Measurements from ENCODE around the gene SLC14A1.
A peak's percentile ranks its signal among the peaks of the same experiment; 100 is the strongest.
"Not testable (repeated sequence)": the region's sequence is repeated elsewhere in the genome, so short reads cannot be mapped to it uniquely, and the experiment has no call there.

Gene SLC14A1

DNA sequence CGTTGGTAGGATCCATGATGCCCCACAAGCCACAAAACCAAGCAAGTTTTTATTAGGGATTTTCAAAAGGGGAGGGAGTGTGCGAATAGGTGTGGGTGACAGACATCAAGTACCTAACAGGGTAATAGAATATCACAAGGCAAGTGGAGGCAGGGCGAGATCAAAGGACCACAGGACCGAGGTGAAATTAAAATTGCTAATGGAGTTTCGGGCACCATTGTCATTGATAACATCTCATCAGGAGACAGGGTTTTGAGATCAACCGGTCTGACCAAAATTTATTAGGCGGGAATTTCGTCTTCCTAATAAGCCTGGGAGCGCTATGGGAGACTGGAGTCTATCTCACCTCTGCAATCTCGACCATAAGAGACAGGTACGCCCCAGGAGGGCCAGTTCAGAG, 33.7 kb downstream of the SLC14A1 start:
- not testable (repeated sequence) for DNase-seq (ENCODE audit: low spot score)

DNA sequence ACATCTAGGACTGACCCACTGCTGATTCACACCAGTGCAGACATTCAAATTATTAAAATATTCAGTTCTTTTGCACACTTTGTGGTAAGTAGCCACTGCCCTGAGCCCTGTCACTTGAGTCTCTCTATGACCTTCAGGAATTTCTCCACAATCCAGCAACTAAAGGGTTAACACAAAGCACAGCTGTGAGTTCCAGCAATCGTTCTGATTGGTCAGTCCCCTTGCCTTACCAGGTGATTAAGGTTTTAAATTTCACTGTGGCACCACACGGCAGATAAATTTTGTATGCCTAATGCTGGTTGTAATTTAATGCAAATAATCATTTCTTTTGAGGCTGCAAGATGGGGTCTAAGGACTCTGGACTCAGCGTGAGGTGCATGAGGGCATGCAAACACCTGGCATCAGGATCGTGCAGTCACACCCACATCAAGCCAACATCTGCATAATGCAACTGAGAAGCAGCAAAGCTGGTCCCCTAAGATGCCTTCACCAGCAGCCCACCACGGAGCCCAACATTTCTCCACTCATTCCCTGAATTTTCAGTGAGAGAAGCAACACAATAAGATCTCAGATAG, 36.6 kb downstream of the SLC14A1 start:
- DNase-seq (ENCODE audit: low spot score): no peak

DNA sequence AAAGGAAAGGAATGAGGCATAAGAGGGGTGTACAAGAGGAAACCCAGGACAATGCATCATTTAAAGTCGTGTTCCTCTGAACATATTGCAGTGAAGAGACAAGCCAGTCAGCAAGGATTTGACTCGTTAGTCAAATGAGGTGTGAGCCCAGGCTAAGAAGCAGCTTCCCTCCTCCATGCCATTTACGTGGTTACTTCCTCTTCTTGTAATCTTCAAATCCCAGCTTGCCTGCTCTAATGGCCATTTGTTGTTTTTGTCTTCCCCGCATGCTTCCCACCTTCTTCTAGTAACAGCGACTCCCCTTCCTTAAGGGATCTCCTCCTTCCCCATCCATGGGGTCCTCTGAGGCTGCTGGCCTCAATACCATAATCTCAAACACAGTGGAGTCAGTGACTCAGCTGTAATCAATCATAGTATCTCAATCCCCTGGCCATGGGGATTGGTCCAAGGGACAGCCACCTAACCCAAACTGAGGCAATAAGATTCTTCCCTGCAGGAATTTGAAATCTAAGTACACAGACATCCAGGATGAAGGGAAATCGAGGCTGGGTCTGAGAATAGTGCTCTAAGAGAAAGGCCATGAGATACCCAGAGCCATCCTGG, 37.6 kb downstream of the SLC14A1 start:
- DNase-seq (ENCODE audit: low spot score): no peak

DNA sequence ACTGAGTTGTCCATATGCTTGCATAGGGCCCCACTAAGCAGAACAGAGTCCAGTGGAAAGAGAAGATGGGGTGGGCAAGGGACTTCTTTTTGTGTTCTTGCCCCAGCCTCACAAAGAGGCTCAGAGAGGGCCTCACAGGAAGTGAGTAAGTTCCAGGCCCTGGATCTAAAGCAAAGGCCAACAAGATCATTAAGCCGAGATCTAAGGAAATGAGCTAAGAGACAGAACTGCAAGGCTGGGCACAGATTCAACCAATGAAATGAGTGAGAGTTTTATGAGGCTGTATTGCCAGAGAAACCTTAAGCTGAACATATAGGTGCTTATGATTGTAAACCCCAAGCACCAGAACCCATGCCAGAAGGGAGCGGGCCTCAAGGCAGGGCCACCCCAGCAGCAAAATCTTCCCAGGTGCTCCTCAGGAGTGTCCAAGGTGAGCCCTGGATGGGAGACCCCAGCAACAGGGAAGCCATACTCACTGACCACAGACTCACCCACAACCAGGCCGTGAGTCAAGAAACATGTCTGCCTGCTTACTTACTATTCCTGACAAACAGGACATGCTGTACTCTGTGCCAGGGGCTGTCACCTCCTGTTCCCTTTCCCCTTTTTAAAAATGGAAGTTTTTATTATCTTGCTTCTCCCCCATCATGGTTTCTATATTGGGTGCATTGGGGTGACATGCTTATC, 40.2 kb downstream of the SLC14A1 start:
- DNase-seq (ENCODE audit: low spot score): peak; percentile 7

DNA sequence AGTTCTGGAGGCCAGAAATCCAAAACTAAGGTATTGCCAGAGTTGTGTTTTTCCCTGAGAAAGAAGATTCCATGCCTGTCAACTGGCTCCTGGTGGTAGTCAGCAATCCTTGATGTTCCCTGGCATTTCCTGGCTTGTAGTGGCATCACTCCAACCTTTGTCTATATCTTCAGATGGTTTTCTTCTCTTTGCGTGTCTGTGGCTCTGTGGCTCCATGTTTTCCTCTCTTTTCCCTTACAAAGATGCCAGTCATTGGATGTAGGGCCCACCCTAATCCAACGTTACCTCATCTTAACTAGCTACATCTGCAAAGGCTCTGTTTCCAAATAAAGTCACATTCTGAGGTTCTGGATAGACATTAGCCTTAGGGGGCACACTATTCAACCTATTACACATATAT, 41.8 kb downstream of the SLC14A1 start:
- no peak for DNase-seq (ENCODE audit: low spot score)

DNA sequence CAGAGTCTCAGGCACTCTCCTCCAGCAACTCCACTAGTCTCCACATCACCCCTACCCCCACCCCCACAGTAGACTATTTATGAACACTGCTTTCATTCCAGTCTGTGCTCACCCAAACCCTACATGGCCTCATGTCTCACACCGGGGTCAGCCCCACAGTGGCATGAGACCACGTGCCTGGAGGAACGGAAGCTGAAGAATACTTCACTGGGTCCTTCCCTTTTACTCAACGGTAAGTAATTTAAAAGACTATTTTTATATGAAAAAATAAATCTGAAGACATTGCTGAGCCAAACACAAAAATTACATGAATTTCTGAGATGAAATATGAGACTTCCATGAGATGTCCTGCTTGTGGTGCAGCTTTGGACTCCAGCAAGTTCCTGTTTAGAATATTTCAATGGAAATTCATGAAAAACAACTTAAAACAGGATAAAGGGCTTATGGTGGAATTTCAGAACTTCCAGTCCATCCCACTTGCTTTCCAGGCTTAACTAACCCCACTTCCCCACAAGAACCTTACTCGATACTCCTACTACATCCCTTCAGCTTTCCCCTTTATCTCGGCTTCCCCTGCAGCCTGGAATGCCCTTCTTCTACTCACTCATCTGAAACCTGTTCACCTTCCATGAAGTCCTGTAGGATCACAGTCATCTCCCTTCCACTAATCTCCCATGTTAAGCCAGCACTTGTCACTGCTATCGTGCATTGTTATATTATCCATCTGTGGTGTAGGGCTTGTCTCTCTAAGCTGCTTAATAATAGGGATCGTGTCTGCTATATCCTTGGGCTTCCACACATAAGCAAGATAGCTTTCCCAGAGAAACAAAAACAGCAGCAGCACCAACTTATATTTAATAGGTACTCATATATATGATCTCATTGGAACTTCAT, 47.9 kb downstream of the SLC14A1 start:
- no peak for DNase-seq (ENCODE audit: low spot score)

DNA sequence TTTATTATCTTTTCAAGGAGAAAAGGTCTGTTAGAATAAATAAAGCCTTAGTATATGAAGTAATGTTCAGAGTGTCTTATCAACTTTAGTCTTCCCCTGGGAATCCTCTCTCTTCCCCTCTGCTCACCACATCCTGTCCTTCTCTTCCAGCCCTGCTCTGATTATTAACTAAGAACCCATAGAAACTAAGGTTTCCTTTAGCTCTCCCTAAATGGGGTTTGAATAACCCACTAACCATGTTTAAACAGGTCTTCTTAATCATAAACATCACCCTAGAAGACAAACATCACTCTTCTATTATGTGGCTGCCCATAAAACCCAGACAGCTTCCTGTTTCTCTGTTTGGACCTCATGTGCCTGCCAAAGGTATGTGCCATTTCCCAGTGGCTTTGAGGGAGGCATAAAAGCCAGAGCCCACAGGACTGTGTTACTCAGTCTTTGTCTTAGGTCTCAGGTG, 50.1 kb downstream of the SLC14A1 start:
- DNase-seq (ENCODE audit: low spot score): no peak

DNA sequence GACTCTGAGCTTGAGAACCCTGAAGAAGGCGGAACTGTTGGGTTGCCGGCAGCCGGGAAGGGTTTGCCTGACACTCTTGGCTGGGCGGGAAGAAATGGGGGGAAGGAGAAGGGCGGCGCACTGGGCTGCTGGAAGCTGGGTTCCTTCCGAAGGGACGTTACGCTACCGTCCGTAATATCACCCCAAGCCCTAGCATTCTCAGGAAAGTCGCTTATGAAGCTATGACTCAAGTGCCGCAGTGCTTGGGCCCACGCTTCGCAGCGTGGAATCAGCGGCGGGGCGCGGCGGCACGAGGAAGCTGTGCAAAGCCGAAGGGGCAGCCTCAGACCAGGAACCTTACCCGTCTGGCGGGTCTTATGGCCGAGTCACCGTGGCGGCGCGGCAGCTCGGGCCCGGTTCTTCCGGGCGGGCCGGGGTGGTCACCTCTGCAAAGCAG, 51.3 kb downstream of the SLC14A1 start:
- no peak for DNase-seq (ENCODE audit: low spot score)

DNA sequence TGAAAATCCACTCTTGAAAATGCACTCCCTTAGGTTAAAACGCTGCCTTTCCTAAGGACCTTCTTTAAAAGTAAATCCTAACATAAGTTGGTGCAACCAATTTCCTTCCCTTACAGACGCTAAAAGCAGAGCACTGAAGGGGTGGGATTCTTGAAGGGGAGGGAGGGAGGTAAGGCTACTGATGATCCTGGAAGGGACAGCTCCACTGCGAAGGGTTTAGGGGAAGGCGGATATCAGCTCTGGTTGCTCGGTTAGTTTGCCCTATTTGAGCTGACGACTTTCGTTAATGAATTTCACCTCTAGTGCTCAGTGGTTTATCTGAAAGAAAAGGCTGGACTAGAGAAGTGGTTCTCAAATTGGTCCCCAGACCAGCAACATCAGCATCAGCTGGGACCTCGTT, 51.8 kb downstream of the SLC14A1 start:
- no peak for DNase-seq (ENCODE audit: low spot score)

DNA sequence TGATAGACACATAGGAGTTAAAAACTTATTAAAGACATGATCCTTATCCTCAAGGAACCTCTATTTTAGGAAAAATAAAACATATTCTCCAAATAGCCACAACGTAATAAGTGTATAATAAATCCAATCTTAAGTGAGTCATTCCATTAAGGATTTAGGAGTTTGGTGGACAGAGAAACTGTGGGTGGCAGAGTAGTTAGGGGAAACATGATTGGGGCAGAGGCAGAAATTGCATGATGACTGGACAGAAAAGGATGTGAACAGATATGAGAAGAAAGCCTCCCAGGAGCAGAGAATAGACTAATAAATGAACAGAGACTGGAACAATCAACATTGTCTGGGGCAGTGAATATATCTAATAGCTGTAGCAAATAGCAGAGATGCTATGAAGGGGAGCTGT, 53.4 kb downstream of the SLC14A1 start:
- DNase-seq (ENCODE audit: low spot score): no peak

DNA sequence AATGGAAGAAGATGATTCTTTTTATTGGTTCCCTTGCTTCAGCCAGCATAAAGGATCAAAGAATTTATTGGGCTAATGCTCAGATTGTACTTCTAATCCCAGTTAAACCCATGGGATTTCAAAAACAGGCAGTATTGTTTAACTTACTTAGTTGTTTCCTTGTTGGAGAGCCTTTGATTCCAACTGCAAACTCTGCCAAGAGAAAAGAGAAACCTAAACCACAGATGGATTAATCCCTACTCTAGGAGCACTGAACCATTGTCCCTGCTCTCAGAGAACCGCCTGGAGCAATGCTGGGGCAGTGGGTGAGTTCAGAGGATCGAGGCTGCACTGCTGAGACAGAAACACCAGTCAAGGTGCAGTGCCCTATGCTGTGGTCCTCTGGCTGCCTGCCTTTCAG, 56.6 kb downstream of the SLC14A1 start:
- no peak for DNase-seq (ENCODE audit: low spot score)

DNA sequence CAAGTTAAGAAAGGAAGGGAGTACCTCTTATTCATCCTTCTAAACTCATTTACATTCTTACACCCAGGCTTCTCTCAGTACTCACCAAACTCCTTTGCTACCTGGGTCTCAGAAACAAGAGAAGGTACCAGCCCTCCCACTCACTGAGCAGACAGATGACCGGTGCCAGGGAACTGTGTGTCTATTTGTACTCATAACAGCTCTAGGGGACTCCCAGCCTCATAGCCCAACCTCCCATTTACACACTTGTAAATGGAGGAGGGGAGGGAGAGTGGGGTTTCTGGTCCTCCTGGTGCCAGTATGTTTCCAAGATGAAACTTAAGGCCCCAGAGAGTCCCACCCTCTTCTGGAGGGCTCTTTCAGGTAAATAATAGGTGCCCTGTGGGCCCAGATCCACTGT, 58.7 kb downstream of the SLC14A1 start:
- DNase-seq (ENCODE audit: low spot score): no peak

DNA sequence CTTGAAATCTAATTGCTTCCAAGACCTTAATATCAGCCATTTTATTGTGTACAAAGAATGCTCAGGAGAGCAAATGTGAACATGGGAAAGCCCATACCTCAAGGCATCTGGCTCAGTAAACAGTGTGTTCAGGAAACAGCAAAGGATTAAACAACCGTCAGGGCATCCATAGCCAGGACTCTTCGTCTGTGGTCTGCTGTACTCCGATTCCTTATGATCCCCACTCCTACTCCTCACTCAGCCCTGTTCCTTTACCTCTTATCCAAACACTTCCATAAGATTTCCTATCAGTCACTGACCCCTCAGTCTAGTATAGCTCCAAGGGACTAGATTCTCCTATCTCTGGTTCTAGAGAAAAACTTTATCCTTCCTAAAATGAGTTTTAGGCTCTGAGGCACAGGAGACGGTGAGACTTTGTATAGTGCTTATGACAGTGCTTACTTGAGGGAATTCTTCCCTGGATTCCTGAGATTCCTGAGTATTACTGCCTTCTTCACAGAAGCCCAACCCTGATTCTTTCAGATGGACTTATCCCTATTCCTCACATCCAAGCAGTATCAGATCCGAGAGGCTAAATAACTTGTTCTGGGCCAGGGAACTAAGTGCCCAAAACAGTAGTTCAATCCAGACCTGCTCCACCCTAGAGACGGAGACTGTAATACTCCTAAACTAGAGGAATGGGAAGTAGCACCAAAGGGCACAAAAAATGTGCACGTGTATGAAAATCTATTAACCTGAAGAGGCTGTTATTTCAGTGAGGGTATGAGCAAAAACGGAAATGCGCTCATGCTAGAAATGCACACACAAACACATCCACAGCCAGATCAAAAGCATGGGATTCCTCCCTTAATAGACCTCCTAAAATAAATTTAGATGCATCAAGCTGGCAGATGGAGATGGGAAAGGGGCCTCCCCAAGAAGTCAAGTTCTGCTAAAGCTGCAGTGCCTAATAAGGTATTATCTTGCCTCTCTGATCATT, 59.4 kb downstream of the SLC14A1 start:
- DNase-seq (ENCODE audit: low spot score): no peak

DNA sequence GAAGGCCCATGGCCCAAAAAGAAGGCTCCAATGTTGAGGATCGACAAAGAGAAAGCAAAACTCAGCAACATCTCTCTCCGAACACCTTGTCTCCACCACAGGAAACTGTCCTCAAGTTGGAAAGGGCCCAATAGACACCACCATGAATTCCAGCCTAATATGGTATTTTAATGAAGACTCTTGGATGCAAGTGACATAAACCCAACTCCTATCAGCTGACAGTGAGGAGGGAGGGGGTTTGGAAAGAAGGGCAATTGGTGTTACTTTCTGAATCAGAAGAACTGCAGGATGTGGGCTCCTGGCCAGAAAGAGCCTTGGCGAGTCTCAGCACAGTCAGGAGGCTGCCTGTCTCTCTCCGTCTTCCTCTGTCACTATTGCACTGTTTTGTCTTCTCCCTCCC, 61.2 kb downstream of the SLC14A1 start:
- DNase-seq (ENCODE audit: low spot score): no peak

DNA sequence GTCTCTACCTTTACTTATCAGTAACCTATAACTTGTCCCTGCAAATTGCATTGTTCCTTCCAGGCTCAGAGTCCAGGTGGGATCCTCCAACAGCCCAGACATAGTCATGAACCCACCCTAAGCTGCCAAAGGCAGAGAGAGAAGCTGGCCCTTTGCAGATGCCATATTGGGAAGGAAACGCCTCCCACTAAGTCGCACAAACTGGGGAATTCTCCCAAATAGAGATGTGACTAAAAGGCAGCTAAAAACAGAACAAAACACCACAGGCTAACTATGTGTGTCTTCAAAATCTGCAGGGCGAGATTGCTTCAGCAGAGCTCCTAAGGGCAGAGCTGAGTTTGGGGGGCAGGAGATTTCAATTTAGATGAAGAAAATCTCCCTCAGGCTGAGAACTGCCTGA, 63.0 kb downstream of the SLC14A1 start:
- no peak for DNase-seq (ENCODE audit: low spot score)

DNA sequence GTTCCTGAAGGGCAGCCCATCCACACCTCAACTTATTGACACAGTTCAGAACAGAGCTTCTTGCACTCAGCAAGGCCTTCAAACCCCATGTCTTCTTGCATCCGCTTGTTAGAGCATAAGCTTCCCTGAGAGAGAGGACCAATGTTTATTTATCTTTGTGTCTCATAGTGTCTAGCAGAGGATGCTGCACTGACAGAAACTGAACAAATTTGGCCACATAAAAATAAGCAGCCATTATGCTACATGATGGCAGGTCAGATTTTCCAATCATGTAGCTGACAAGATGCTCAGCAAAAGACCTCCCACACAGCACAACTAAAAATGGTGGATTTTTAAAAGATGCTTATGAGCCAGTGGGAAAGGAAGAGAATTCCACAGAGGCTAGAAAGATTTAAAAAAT, 63.4 kb downstream of the SLC14A1 start:
- DNase-seq (ENCODE audit: low spot score): no peak

DNA sequence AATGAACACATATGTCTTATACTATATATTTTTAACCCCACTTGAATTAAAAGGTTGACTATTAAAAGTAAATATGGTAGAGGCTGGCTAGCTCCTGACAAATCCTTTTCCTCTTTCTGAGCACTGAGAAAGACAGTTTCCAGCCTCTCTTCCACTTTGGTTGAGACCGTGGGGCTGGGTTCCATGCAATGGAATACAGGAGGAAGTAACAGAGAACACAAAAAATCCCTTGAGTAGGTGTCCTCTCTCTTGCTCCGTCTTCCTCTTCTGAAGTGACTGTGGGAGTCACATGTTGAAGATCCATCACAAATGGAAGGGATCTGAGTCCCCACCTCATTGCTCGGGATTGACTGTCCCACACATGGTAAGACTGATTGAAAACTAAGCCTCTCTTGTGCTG, 64.9 kb downstream of the SLC14A1 start:
- DNase-seq (ENCODE audit: low spot score): no peak

DNA sequence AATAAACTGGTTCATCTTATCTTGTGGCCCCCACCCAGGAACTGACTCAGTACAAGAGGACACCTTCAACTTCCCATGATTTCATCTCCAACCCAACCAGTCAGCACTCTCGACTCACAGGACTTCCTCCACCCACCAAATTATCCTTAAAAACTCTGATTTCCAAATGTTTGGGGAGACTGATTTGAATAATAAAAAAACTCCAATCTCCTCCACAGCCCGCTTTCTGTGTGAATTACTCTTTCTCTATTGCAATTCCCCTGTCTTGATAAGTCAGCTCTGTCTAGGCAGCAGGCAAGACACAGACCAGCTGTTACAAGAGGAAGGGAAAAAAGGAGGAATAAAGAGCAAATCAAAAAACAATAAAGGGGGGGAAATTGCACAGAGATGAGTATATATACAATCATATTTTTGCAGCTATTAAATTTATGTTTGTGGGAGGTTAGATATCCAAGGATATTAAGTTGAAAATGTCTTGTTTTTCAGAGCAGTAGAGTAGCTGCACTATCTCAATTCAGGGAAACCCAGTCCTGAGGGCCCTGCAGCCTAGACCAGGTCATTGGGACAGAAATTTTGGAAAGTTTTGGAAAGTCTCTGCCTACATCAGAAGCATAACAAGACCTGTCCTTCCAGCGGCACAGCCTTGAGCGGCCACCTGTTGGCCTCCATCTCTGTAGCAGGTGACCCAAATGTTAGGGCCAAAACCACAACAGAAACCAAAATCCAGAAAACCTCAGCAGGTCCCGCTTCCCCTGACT, 68.7 kb downstream of the SLC14A1 start:
- DNase-seq (ENCODE audit: low spot score): peak; percentile 3

DNA sequence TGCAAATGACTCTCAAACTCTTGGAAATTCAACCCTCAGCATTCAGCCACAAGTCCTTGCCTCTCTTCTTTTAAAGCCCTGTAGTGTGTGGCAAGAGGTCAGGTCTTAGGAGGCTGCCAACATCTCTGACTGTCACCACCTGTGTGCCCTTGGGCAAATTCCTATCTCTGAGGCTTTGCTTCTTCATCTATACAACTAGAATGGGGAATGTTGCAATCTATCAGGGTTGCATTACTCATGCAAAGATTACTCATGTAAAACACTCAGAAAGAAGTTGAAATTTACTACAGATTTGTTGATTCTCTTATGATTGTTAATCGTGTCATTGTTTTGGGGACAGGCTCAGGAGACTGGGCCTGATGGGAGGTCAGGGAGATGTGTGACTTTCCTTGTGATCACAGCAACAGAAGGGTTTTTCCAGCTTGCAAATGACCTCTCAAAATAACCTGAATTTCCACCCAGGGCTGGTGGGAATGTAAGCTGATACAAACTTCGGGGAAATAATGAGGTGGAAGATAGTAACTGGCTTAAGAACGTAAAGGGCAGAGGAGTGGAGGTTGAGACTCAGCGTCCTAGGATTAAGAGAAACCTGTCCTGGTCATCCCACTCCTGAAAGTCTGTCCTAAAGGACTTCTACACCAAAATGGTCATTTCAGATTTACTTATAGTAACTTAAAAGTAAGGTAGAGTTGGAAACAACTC, 69.4 kb downstream of the SLC14A1 start:
- DNase-seq (ENCODE audit: low spot score): peak; percentile 70

DNA sequence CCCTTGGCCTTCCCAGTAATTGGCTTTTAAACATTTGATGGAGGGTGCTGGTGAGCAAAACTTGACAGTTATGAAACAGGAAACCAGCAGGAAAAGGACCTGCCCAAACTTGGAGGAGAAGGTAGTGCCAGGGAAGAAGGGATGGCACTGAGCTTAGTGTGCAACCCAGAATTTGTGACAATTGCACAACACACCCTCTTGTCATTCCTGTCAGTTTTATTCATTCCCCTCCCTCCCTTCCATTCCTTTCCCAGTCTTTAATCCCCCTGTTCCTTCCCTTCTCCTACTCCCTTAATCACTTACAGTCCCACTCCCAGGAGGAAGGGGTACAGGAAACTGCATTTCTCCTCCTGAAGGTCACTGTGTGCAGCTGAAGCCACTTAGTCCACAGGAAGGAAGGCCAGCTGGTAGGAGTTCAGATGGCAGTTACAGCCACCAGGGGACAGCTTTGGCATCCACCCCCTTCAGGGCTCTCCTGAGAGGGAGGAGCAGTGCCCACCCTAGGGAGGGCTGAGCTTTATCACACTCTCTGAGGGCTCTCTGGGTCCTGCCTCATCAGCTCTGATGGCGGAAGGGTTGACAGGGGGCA, 77.5 kb downstream of the SLC14A1 start:
- DNase-seq (ENCODE audit: low spot score): no peak
